Measurements from ENCODE around the gene PHLDB1. TPM values are rescaled to one million over a fixed set of nuclear protein-coding genes. Genes with fewer than 3 reads are reported as not detected.

Gene PHLDB1
- total RNA-seq, 1 donor from 2014 or later, result 120 TPM

DNA sequence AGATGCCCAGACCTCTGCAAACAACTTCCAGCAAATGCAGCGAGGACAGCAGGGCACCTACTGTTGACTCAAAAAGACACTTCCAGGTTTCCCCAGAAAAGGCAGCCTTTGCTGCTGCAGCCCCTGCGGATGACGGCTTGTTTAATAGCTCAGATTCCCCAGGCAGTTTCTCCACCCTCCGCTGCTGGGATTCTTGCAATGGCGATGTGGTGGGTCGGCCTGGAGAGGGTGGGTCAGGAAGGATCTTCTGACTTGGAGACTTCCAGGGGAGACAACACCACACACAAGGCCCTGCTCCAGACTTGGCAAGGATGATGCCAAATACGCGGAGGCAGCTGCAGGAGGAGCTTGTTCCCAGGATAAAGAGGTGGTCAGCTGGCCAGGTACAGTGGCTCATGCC is 89.9 kb downstream of the PHLDB1 start:
- H3K4me3 Mint-ChIP-seq, result no peak overlapping the region
- TF ChIP-seq, protein P1, sequence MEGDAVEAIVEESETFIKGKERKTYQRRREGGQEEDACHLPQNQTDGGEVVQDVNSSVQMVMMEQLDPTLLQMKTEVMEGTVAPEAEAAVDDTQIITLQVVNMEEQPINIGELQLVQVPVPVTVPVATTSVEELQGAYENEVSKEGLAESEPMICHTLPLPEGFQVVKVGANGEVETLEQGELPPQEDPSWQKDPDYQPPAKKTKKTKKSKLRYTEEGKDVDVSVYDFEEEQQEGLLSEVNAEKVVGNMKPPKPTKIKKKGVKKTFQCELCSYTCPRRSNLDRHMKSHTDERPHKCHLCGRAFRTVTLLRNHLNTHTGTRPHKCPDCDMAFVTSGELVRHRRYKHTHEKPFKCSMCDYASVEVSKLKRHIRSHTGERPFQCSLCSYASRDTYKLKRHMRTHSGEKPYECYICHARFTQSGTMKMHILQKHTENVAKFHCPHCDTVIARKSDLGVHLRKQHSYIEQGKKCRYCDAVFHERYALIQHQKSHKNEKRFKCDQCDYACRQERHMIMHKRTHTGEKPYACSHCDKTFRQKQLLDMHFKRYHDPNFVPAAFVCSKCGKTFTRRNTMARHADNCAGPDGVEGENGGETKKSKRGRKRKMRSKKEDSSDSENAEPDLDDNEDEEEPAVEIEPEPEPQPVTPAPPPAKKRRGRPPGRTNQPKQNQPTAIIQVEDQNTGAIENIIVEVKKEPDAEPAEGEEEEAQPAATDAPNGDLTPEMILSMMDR (conservative IDR thresholded peaks at IDR 0.05), result no peak
- H3K27me3 Mint-ChIP-seq (ENCODE audit: low read depth), result no peaks in the 10 kb centered on the region
- H3K27ac Mint-ChIP-seq (ENCODE audit: unreplicated experiment), result no peak overlapping the region
- no peaks in the 10 kb centered on the region for H3K9me3 Mint-ChIP-seq
- H3K36me3 Mint-ChIP-seq (ENCODE audit: low read depth), result no peaks in the 10 kb centered on the region
- no peaks in the 10 kb centered on the region for H3K4me1 Mint-ChIP-seq
- DNase-seq (ENCODE audit: low read depth, low spot score), result no peak

DNA sequence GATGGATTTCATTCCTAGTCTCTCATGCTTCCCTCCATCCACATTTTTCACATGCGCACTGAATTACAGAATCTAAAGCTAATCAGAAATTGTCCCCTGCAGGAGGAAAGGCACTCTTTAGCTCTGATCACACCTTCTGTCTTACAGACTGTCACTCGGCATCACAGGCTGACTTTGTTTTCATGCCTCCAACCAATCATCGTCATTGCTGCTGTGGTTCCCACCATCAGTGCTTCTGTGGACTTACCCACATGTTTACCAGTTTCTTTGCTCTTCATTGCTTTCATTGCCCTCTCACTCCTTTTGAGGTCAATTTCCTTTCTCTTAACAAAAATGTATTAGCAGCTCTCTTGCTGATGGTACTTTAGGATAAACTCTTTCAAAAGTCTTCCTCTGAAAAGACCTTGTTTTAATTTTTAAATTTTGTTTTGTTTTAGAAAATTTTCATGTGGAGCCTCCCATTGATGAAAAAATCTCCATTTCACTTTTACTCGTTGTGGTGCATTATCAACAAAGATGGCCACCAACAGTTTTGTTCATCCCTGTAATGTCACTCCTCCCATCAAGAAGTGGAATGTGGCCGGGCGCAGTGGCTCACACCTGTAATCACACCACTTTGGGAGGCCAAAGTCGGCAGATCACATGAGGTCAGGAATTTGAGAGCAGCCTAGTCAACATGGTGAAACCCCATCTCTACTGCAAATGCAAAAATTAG is 92.2 kb downstream of the PHLDB1 start:
- Mint-ChIP-seq H3K27ac (ENCODE audit: unreplicated experiment) (no peak overlapping the region), H3K4me1 (no peaks in the 10 kb centered on the region)

DNA sequence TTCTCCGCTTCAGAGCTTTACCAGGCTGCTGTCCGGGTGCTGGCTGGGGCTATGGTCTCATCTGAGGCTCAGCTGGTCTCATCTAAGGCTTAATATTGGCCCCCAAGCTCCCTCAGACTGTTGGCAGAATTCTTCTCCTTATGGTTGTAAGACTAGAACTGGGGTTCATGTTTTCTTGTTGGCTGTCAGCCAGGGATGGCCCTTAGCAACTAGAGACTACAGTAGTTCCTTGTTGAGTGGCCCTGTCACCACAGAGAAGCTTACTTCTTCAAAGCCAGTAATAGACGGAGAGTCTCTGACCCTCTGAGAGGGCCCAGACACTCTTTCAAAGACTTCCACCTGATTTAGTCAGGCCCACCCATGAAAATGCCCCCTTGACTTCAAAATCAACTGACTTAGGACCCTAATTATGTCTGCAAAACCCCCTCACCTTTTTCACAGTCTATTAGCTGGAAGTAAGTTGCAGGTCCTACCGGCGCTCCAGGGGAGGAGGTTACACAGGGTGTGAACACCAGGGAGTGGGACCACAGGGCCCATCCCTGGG is 96.2 kb downstream of the PHLDB1 start:
- DNase-seq (ENCODE audit: low read depth, low spot score), result no peak
- TF ChIP-seq, protein P1 (conservative IDR thresholded peaks at IDR 0.05), result no peak
- Mint-ChIP-seq H3K4me1 (peaks cover 16% of the 10 kb centered on the region), H3K27me3 (ENCODE audit: low read depth) (no peaks in the 10 kb centered on the region), H3K9me3 (no peaks in the 10 kb centered on the region), H3K27ac (ENCODE audit: unreplicated experiment) (no peak overlapping the region), H3K36me3 (ENCODE audit: low read depth) (no peaks in the 10 kb centered on the region), H3K4me3 (no peak overlapping the region)

More for the DNA sequence above, 92.2 kb downstream of the PHLDB1 start:
- TF ChIP-seq, protein P1 (conservative IDR thresholded peaks at IDR 0.05), result no peak
- Mint-ChIP-seq H3K9me3 (no peaks in the 10 kb centered on the region), H3K36me3 (ENCODE audit: low read depth) (no peaks in the 10 kb centered on the region), H3K4me3 (no peak overlapping the region), H3K27me3 (ENCODE audit: low read depth) (no peaks in the 10 kb centered on the region)
- no peak for DNase-seq (ENCODE audit: low read depth, low spot score)

DNA sequence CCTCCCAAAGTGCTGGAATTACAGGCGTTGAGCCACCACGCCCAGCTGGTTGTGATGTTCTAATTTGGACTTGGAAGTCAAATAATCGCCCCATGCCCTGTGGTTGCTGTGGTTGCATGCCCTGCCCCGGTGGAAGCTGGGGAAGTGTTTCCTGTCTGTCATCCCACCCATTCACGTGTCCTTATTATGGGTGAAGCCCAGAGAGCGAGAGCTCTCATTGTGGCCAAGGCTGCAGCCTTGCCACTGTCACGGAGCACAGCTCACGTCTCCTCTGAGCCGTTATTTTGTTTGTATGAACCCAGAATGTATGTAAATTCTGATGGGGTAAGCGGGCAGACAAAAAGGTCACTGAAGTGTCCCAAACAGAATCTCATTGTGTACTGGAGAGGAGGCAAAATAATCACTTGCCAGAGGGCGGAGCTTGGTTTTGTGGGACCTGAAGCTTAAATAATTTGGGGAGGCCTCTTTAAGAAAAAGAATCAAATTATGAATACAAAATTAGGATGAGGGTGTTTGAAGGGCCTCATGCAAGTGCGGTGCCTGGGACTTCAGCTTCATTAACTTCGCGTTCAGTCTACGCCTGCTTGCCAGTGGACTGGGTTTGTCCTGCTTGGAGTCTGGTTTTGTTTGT is 97.8 kb downstream of the PHLDB1 start:
- peak overlapping the region; percentile 58 for H3K4me3 Mint-ChIP-seq
- H3K27ac Mint-ChIP-seq (ENCODE audit: unreplicated experiment), result peak overlapping the region; percentile 69
- H3K4me1 Mint-ChIP-seq, result peaks cover 16% of the 10 kb centered on the region
- H3K27me3 Mint-ChIP-seq (ENCODE audit: low read depth), result no peaks in the 10 kb centered on the region
- peak; percentile 17 for DNase-seq (ENCODE audit: low read depth, low spot score)
- TF ChIP-seq, protein P1 (conservative IDR thresholded peaks at IDR 0.05), result no peak
- H3K36me3 Mint-ChIP-seq (ENCODE audit: low read depth), result no peaks in the 10 kb centered on the region
- no peaks in the 10 kb centered on the region for H3K9me3 Mint-ChIP-seq

DNA sequence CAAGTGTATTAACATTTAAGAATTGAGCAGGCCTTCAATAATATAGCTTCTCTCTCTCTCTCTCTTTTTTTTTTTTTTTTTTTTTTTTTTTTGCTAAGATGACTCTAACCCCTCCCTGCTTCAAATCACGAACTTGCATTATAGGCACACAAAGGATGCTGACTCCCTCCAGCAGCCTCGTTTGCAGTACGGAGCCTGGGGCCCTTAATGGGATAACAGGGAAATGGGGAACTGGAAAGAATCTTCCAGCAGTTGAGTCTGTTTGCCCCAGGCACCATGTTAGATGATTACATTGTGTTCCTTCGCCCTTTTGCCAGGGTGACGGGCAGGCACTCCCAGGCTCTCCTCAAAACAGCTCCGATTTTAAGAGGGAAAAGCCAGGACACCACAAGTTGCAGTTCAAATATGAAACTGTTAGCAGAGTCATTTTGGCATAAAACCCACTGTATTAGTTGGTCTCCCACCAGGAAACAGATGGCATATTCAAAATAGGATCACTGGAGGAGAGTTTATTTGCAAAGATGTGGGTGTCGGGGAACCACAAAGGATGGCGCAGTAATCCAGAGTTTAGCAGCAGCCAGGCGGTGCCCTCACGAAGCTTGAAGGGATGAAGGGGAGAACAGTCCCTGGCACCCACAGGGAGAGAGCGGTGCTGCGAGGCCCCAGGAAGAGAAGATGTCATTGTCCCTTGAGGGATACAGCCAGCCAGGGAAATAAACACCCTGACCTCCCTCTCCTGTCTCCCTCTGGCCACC is 98.6 kb downstream of the PHLDB1 start:
- peak overlapping the region; percentile 69 for H3K27ac Mint-ChIP-seq (ENCODE audit: unreplicated experiment)
- DNase-seq (ENCODE audit: low read depth, low spot score), result no peak
- no peaks in the 10 kb centered on the region for H3K9me3 Mint-ChIP-seq
- H3K4me1 Mint-ChIP-seq, result peaks cover 16% of the 10 kb centered on the region
- no peaks in the 10 kb centered on the region for H3K27me3 Mint-ChIP-seq (ENCODE audit: low read depth)
- H3K4me3 Mint-ChIP-seq, result peak overlapping the region; percentile 24
- TF ChIP-seq, protein P1 (conservative IDR thresholded peaks at IDR 0.05), result no peak
- H3K36me3 Mint-ChIP-seq (ENCODE audit: low read depth), result no peaks in the 10 kb centered on the region

All from neural crest cell (in vitro differentiated cells).